KOPT-K1 (cell line): ENCODE data around the gene SLC7A6.

ENCODE experiments used
- H3K27ac ChIP-seq: fragments of 200-600 bp; sonication (generic); 2 replicates; pipeline ENCODE4 v1.5.1; 2016; ENCODE audit warnings: antibody characterized with exemption, mild to moderate bottlenecking, low read depth, low read length; ENCODE audit not compliant: poor library complexity, severe bottlenecking
- H3K36me3 ChIP-seq: fragments of 200-600 bp; sonication (generic); 2 replicates; pipeline ENCODE4 v1.5.1; 2017; ENCODE audit warnings: antibody characterized with exemption, mild to moderate bottlenecking, low read length, moderate library complexity; ENCODE audit not compliant: insufficient read depth
- H3K9me3 ChIP-seq: fragments of 200-600 bp; sonication (generic); 2 replicates; pipeline ENCODE4 v1.5.1; 2017; ENCODE audit warnings: antibody characterized with exemption, low read length, mild to moderate bottlenecking; ENCODE audit not compliant: insufficient read depth, poor library complexity, severe bottlenecking

Gene SLC7A6

GRCh38 chr16:68244481-68244902 is 19.8 kb upstream of the SLC7A6 start:
- Histone ChIP-seq H3K9me3 (no peaks in the 10 kb centered on the region), H3K27ac (peak overlapping the region; percentile 47), H3K36me3 (no peaks in the 10 kb centered on the region)

- Histone ChIP-seq H3K9me3 (no peaks in the 10 kb centered on the region), H3K27ac (peak within 1 kb of the TSS; percentile 47), H3K36me3 (no peaks in the 10 kb centered on the region)
These were observed 19.1 kb upstream of the SLC7A6 start, which contains the start of gene PLA2G15 for GRCh38 chr16:68244903-68245853. TSS of gene PLA2G15 (plus strand) at chr16:68245373. CDS start at chr16:68245427, 54 bp downstream.

DNA sequence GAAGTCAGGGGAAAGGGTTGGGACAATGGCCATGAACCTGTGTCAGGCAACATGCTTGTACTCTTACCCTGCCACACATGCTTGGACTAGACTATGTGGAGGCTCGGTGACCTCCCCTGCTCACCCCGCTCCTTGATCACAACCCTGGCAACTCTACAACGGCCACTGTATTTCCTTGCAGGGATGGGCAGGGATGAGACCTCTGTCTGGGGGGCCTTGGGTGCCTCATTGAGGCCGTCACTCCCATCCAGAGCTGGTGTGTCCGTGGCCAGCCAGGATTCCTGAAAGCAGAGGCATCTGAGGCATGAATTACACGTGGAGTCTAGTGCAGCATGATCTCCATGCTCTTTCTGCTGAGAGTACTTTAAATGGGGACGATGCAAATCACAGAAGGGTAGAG is 18.2 kb upstream of the SLC7A6 start:
- H3K36me3 ChIP-seq, result 0 out of 2 replicates have a peak, but pooled peaks cover 4% of the 10 kb centered on the region
- H3K27ac ChIP-seq, result no peak overlapping the region
- no peaks in the 10 kb centered on the region for H3K9me3 ChIP-seq

DNA sequence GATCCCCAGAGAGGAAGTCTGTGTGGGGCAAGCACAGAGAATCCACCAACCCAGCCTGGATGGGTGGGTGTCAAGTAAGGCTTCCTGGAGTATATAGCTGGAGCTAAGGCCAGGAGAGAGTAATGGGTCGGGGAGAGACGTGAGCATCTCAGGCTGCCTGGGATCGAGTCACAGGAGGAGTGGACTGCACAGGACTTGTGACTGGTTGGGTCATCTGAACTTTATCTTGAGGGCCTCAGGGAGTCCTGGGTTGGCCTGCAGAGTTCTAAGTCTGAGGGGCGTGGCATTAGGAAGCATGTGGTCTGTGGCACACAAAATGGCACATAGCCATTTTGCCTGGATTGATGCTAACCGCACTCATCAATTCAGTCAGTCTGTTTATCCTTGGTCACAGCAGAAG is 17.7 kb upstream of the SLC7A6 start:
- Histone ChIP-seq H3K27ac (no peak overlapping the region), H3K36me3 (0 out of 2 replicates have a peak, but pooled peaks cover 5% of the 10 kb centered on the region), H3K9me3 (no peaks in the 10 kb centered on the region)

DNA sequence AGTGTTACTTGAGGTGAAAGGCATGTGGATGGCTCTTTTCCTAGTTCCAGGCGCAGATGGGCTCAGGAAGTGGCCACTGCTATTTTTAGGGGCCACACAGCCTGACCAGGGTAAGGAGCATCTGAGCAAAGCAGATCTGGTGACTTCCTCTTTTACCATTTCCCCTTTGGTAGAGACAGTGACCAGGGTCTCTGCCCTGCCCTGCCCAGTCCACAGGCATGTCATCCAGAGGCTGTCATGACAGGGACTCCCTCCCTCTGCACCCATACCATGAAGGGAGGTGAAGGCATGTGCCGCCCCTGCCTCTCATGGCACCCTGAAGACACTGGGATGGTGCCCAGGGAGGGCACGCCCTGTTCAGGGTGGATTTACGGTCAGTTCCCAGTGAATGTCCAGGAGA is 16.9 kb upstream of the SLC7A6 start:
- Histone ChIP-seq H3K27ac (no peak overlapping the region), H3K36me3 (peaks cover 5% of the 10 kb centered on the region; the same call in 1 of the 2 replicates), H3K9me3 (no peaks in the 10 kb centered on the region)

DNA sequence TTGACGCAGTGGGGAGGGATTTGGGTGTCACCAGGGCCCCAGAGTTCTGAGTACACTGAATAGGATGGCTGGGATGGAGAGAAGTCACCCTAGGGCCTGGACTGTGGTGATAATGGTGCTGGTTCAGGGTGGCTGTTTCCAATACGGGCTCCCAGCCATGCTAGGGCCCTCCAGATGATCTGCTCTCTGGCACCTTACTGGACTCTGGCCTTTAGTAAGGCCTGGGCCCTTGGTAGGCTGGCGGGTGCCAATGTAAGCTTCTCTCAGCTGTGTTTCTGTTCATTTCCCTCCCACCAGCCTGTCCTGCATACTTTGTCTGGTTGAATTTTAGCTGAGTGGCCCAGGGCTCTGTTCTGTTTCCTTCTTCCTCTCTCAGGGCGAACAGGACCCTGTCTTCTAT is 16.4 kb upstream of the SLC7A6 start:
- Histone ChIP-seq H3K27ac (no peak overlapping the region), H3K36me3 (peaks cover 5% of the 10 kb centered on the region; the same call in 1 of the 2 replicates), H3K9me3 (no peaks in the 10 kb centered on the region)

GRCh38 chr16:68249371-68249770 is 15.0 kb upstream of the SLC7A6 start:
- H3K36me3 ChIP-seq, result peaks cover 9% of the 10 kb centered on the region; the same call in 1 of the 2 replicates
- no peak overlapping the region for H3K27ac ChIP-seq
- H3K9me3 ChIP-seq, result no peaks in the 10 kb centered on the region

DNA sequence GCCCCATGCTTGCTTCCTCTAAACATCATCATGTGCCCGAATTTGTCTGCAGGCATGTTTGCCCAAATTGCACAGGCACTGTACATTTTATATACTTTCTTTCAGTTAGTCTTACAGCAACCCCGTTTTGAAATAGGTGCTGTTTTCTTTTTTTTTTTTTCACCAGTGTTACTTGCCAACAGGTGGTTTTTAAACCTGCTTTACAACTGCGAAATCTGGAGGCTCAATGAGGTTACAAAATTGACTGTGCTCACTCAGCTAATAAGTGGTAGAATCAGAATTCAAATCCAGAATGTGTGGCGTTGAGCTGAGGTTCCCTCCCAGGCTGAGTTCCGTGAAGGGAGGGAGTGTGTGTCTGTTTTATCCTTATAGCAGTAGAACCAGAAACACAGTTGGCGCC is 13.4 kb upstream of the SLC7A6 start:
- Histone ChIP-seq H3K36me3 (peaks cover 24% of the 10 kb centered on the region), H3K9me3 (no peaks in the 10 kb centered on the region), H3K27ac (no peak overlapping the region)

GRCh38 chr16:68251832-68252231 is 12.5 kb upstream of the SLC7A6 start:
- Histone ChIP-seq H3K36me3 (peaks cover 26% of the 10 kb centered on the region), H3K9me3 (no peaks in the 10 kb centered on the region), H3K27ac (no peak overlapping the region)

GRCh38 chr16:68252383-68252782 is 11.9 kb upstream of the SLC7A6 start:
- H3K9me3 ChIP-seq, result no peaks in the 10 kb centered on the region
- H3K36me3 ChIP-seq, result peaks cover 26% of the 10 kb centered on the region
- no peak overlapping the region for H3K27ac ChIP-seq

GRCh38 chr16:68253721-68254120 is 10.6 kb upstream of the SLC7A6 start:
- Histone ChIP-seq H3K36me3 (peaks cover 26% of the 10 kb centered on the region), H3K27ac (no peak overlapping the region), H3K9me3 (no peaks in the 10 kb centered on the region)

DNA sequence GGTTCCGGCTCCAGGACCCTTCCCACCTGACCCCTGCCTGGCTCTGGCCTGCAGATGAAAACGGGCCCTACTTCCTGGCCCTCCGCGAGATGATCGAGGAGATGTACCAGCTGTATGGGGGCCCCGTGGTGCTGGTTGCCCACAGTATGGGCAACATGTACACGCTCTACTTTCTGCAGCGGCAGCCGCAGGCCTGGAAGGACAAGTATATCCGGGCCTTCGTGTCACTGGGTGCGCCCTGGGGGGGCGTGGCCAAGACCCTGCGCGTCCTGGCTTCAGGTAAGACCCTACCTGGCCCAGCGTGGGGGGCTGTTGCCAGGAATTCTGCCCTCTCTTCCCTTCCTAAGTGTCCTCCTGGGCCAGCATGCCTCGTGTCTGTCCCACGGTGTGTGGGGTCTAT is 8.6 kb upstream of the SLC7A6 start:
- H3K36me3 ChIP-seq, result peaks cover 26% of the 10 kb centered on the region
- H3K27ac ChIP-seq, result no peak overlapping the region
- H3K9me3 ChIP-seq, result no peaks in the 10 kb centered on the region

DNA sequence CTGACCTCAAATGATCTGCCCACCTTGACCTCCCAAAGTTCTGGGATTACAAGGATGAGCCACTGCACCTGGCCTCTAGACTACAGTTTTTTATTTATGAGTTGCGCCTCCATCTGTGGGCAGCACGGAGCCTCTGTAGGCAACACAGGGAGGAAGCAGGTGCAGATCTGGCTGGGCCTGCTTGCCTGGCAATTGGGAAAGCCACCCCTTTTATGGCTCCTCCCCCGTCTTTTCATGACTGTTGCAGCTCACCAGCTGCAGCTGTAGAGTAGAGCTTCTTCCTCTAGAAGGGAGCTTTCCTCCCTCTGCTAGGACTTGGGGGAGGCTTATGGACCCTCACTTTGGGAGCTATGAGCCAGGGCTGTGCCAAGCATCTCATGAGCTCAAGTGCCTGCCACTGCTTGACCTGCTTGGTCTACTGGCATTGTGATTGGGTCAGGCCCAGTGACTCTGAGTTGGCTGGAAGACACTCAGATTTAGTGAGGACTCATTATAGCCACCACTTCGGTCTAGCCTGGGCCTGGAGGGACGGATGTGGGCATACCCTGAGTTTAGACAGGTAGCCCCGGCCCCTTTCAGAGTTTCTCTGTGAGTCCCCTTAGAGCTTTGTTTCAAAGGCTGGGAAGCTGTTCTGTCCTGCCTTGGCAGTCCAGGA is 6.9 kb upstream of the SLC7A6 start:
- H3K27ac ChIP-seq, result peak overlapping the region; percentile 65
- peaks cover 21% of the 10 kb centered on the region for H3K36me3 ChIP-seq

DNA sequence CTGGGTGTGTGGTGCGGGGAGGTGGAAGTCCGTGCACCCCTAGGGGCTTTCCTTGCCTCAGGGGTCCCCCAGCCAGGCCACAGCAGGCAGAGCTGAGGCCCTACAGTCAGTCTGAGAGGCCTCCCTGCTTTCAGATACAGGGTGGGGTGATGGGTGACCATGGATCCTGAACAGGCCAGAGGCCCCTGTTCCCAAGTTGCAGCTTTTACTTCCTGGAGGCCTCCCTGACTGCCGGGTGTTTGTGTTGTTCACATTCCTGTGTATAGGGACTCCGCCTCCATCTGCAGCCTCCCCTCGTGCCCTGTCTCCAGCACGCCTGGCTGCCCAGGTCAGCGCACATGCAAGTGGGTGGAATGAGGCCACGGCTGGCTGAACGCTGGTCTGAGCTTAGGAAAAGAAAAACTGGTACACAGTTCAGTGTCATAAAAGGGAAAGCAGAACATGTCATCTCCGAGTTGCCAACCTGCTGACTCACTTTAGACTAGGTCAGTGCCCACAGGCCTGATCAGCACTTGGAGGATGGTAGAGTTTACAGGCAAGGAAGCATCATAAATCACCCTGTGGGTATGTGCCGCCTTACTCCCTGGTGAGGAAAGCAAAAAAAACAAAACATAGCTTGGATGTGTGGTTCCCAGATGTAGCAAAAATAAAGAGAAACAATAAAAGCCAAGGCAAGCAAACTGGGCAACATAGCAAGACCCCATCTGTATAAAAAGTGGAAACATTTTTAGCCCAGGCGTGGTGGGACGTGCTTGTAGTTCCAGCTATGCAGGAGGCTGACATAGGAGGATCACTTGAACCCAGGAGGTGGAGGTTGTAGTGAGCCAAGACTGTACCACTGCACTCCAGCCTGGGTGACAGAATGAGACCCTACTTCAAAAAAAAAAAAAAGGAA is 6.2 kb upstream of the SLC7A6 start:
- H3K27ac ChIP-seq, result peak overlapping the region; percentile 65
- no peaks in the 10 kb centered on the region for H3K9me3 ChIP-seq
- H3K36me3 ChIP-seq, result peaks cover 21% of the 10 kb centered on the region

More for the DNA sequence above, 6.9 kb upstream of the SLC7A6 start:
- H3K9me3 ChIP-seq, result no peaks in the 10 kb centered on the region
